ENCODE results near the gene ADAMTS10. TPM values are rescaled to one million over a fixed set of nuclear protein-coding genes. Genes with fewer than 3 reads are reported as not detected.
A peak's percentile ranks its signal among the peaks of the same experiment; 100 is the strongest.

Gene ADAMTS10
- total RNA-seq, 6 experiments from 2014 or later, result 5.0 to 12.2 (median 9.3) TPM

DNA sequence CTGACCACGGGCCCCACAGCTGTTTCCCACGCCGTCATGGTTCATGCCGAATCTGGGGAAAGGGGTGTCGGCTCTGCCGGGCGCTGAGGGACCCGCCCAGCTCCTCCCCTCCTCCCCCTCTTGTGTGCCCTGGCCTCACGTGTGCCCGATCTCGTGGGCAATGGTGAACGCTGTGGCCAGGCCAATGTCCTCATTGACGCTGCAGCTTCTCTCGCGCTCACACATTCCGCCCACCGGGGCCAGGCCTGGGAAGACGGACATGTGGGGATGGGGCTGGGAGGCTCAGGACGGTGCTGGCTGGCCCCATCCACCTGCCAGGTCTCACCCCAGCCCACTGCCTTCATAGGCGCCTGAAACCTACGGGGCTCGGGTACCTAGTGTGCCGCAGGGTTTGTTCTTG is 14.3 kb downstream of the ADAMTS10 start:
- H3K36me3 ChIP-seq, result no peaks in the 10 kb centered on the region
- intact Hi-C loops (cut with DNase I), result no loop called here
- no peak for ATAC-seq
- peaks cover 0 to 5% (median 0%) of the 10 kb centered on the region in 4 donors for H3K4me1 ChIP-seq
- no peaks in the 10 kb centered on the region for H3K27me3 ChIP-seq
- no CpG with 5 or more reads among the region's 23 CpGs for WGBS (ENCODE audit: insufficient coverage, low coverage, low lambda C conversion rate, missing lambda C conversion rate)
- H3K4me3 ChIP-seq, result no peak overlapping the region
- H3K27ac ChIP-seq, result no peak overlapping the region
- H3K9me3 ChIP-seq, result no peaks in the 10 kb centered on the region
- DNase-seq, result no peak
- TF ChIP-seq POLR2A (IDR thresholded peaks at IDR 0.05), result no peak

- ATAC-seq, result no peak
- TF ChIP-seq CTCF (IDR thresholded peaks at IDR 0.05) (no peak), POLR2A (IDR thresholded peaks at IDR 0.05) (no peak)
- peaks cover 0 to 5% (median 0%) of the 10 kb centered on the region in 4 donors for H3K4me1 ChIP-seq
- H3K4me3 ChIP-seq, result no peak overlapping the region
- WGBS (ENCODE audit: insufficient coverage, low coverage, low lambda C conversion rate, missing lambda C conversion rate), result 71% methylated on average over 10 of the region's 15 CpGs
- H3K36me3 ChIP-seq, result no peaks in the 10 kb centered on the region
- no peaks in the 10 kb centered on the region for H3K9me3 ChIP-seq
- intact Hi-C loops (cut with DNase I), result no loop called here
- H3K27ac ChIP-seq, result no peak overlapping the region
- no peak for DNase-seq
- H3K27me3 ChIP-seq, result no peaks in the 10 kb centered on the region
Observed at GRCh38 chr19:8595651-8596050, 14.9 kb downstream of the ADAMTS10 start.

- WGBS (ENCODE audit: insufficient coverage, low coverage, low lambda C conversion rate, missing lambda C conversion rate), result 82% methylated on average over 2 of the region's 2 CpGs
- no peaks in the 10 kb centered on the region for H3K27me3 ChIP-seq
- H3K36me3 ChIP-seq, result no peaks in the 10 kb centered on the region
- no peak for TF ChIP-seq POLR2A (IDR thresholded peaks at IDR 0.05)
- TF ChIP-seq CTCF (IDR thresholded peaks at IDR 0.05), result peak in 2 of 4 donors; percentile 13 to 18
- intact Hi-C loops (cut with DNase I), result no loop called here
- no peak overlapping the region for H3K27ac ChIP-seq
- ATAC-seq (no peak), DNase-seq (no peak)
- no peak overlapping the region for H3K4me3 ChIP-seq
- no peaks in the 10 kb centered on the region for H3K9me3 ChIP-seq
- H3K4me1 ChIP-seq, result peaks cover 0 to 5% (median 0%) of the 10 kb centered on the region in 4 donors
Observed at GRCh38 chr19:8593931-8594330, 16.6 kb downstream of the ADAMTS10 start.

- intact Hi-C loops (cut with DNase I), result no loop called here
- DNase-seq (peak; percentile 91 to 92 (median 91)), ATAC-seq (peak; percentile 89 to 92 (median 90))
- TF ChIP-seq POLR2A (IDR thresholded peaks at IDR 0.05), result no peak
- TF ChIP-seq CTCF (IDR thresholded peaks at IDR 0.05), result no peak
- 3% methylated on average over 25 of the region's 55 CpGs for WGBS (ENCODE audit: insufficient coverage, low coverage, low lambda C conversion rate, missing lambda C conversion rate)
- Histone ChIP-seq H3K4me1 (peaks cover 0 to 5% (median 0%) of the 10 kb centered on the region in 4 donors), H3K27ac (no peak overlapping the region), H3K9me3 (no peaks in the 10 kb centered on the region), H3K4me3 (peak overlapping the region in 2 of 3 donors; percentile 28 to 39), H3K27me3 (no peaks in the 10 kb centered on the region), H3K36me3 (no peaks in the 10 kb centered on the region)
Observed at GRCh38 chr19:8592231-8593009, 18.1 kb downstream of the ADAMTS10 start.

DNA sequence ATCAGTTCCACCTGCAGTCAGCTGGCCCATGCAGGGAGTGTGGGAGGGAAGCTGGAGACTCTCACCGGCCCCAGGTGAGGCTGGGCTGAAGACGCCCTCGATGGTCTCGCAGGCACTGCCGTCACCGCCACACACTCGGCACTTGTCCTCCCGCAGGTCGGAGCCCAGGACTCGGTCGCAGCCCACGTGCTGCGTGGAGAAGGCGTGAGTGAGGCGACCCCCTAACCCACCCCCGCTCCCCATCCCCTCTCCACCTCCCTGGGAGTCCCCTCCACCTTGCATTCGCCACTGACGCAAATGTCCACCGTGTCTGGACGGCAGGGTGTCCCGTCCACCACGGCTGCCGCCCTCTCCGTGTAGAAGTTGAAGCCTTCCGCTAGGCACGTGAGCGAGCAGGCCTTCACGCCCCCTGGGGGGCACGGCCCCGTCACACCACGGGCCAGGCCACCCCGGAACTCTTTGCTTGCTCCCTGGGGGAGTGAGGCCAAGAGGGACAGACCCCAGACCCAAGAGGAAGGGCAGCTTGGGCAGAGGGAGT is 21.3 kb downstream of the ADAMTS10 start:
- DNase-seq, result no peak
- ATAC-seq, result no peak
- no peaks in the 10 kb centered on the region for H3K9me3 ChIP-seq
- 90% methylated on average over 7 of the region's 32 CpGs for WGBS (ENCODE audit: insufficient coverage, low coverage, low lambda C conversion rate, missing lambda C conversion rate)
- peaks cover 0 to 5% (median 0%) of the 10 kb centered on the region in 4 donors for H3K4me1 ChIP-seq
- H3K4me3 ChIP-seq, result no peak overlapping the region
- no peaks in the 10 kb centered on the region for H3K27me3 ChIP-seq
- no peak overlapping the region for H3K27ac ChIP-seq
- intact Hi-C loops (cut with DNase I), result no loop called here
- H3K36me3 ChIP-seq, result no peaks in the 10 kb centered on the region
- TF ChIP-seq CTCF (IDR thresholded peaks at IDR 0.05) (no peak), POLR2A (IDR thresholded peaks at IDR 0.05) (no peak)

Measured in right lobe of liver (tissue), 6 donors.